ENCODE measurements around the gene UFSP1.
"Not testable (repeated sequence)": the region's sequence is repeated elsewhere in the genome, so short reads cannot be mapped to it uniquely, and the experiment has no call there.

DNA sequence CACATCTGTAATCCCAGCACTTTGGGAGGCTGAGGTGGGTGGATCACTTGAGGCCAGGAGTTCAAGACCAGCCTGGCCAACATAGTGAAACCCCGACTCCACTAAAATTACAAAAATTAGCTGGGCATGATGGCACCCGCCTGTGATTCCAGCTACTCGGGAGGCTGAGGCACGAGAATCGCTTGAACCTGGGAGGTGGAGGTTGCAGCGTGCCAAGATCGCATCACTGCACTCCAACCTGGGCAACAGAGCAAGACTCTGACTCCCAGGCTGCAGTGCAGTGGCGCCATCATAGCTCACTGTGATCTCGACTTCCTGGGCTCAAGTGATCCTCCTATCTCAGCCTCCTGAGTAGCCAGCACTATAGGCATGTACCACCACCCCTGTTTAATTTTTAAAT is 34.6 kb downstream of the UFSP1 start:
- TF ChIP-seq, protein P1, sequence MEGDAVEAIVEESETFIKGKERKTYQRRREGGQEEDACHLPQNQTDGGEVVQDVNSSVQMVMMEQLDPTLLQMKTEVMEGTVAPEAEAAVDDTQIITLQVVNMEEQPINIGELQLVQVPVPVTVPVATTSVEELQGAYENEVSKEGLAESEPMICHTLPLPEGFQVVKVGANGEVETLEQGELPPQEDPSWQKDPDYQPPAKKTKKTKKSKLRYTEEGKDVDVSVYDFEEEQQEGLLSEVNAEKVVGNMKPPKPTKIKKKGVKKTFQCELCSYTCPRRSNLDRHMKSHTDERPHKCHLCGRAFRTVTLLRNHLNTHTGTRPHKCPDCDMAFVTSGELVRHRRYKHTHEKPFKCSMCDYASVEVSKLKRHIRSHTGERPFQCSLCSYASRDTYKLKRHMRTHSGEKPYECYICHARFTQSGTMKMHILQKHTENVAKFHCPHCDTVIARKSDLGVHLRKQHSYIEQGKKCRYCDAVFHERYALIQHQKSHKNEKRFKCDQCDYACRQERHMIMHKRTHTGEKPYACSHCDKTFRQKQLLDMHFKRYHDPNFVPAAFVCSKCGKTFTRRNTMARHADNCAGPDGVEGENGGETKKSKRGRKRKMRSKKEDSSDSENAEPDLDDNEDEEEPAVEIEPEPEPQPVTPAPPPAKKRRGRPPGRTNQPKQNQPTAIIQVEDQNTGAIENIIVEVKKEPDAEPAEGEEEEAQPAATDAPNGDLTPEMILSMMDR (conservative IDR thresholded peaks at IDR 0.05), result not testable (repeated sequence)
- TF ChIP-seq EZH2 (IDR thresholded peaks at IDR 0.05; ENCODE audit: low read depth), result not testable (repeated sequence)
